MM.1S (cell line): ENCODE results near the gene SQSTM1.

Experiments used
- DNase-seq: peaks from one replicate; pipeline ENCODE4 v3.0.0-alpha.2; 2015
- H2AFZ ChIP-seq: fragments of 300-600 bp; sonication (generic); 2 replicates; pipeline ENCODE4 v1.6.0; 2016; ENCODE audit warnings: antibody characterized with exemption, low read length
- H3F3A ChIP-seq: fragments of 300-600 bp; sonication (generic); 2 replicates; pipeline ENCODE4 v1.6.1; 2016; ENCODE audit warnings: mild to moderate bottlenecking, antibody characterized with exemption, low read length, moderate library complexity, mixed read lengths; ENCODE audit not compliant: insufficient read depth
- H3K27ac ChIP-seq: fragments of 300-600 bp; sonication (generic); 2 replicates; pipeline ENCODE4 v1.5.1; 2016; ENCODE audit warnings: mild to moderate bottlenecking, low read length
- H3K27me3 ChIP-seq: fragments of 300-600 bp; sonication (generic); replicated peaks from 2 replicates; pipeline ENCODE4 v1.6.0; 2016; ENCODE audit warnings: low read length; ENCODE audit not compliant: insufficient read depth
- H3K36me3 ChIP-seq: fragments of 300-600 bp; sonication (generic); replicated peaks from 2 replicates; pipeline ENCODE4 v1.6.1; 2016; ENCODE audit warnings: mild to moderate bottlenecking, low read length, mixed read lengths; ENCODE audit not compliant: insufficient read depth
- H3K4me1 ChIP-seq: fragments of 300-600 bp; sonication (generic); 2 replicates; pipeline ENCODE4 v1.6.1; 2016; ENCODE audit warnings: low read length, mixed read lengths
- H3K4me2 ChIP-seq: fragments of 300-600 bp; sonication (generic); 2 replicates; pipeline ENCODE4 v1.6.0; 2016; ENCODE audit warnings: low read depth, low read length
- H3K4me3 ChIP-seq: fragments of 300-600 bp; sonication (generic); 2 replicates; pipeline ENCODE4 v1.5.1; 2016; ENCODE audit warnings: low read length, mixed read lengths
- H3K79me2 ChIP-seq: fragments of 300-600 bp; sonication (generic); 2 replicates; pipeline ENCODE4 v1.6.1; 2016; ENCODE audit warnings: mixed run types, low read length, mixed read lengths
- H3K9ac ChIP-seq: fragments of 300-600 bp; sonication (generic); 2 replicates; pipeline ENCODE4 v1.6.1; 2016; ENCODE audit warnings: low read length, mixed read lengths
- H3K9me2 ChIP-seq: fragments of 300-600 bp; sonication (generic); replicated peaks from 2 replicates; pipeline ENCODE4 v1.6.1; 2016; ENCODE audit warnings: mild to moderate bottlenecking, low read length, mixed read lengths; ENCODE audit not compliant: insufficient read depth
- H3K9me3 ChIP-seq: fragments of 300-600 bp; sonication (generic); replicated peaks from 2 replicates; pipeline ENCODE4 v1.6.1; 2016; ENCODE audit warnings: mild to moderate bottlenecking, low read length, mixed read lengths; ENCODE audit not compliant: insufficient read depth
- H4K20me1 ChIP-seq: fragments of 300-600 bp; sonication (generic); 2 replicates; pipeline ENCODE4 v1.6.1; 2016; ENCODE audit warnings: mild to moderate bottlenecking, low read length, moderate library complexity, mixed read lengths; ENCODE audit not compliant: insufficient read depth
- CTCF ChIP-seq: fragments of 300-600 bp; sonication (generic); IDR thresholded peaks from 2 replicates; pipeline ENCODE4 v1.5.1; 2016; ENCODE audit warnings: antibody characterized with exemption, low read length, mixed read lengths
- EZH2 ChIP-seq: fragments of 300-600 bp; sonication (generic); optimal IDR thresholded peaks from 2 replicates; pipeline ENCODE3; 2017; ENCODE audit warnings: low read depth, mild to moderate bottlenecking, antibody characterized with exemption, low read length, mixed read lengths
- EZH2phosphoT487 ChIP-seq: fragments of 300-600 bp; sonication (generic); IDR thresholded peaks from 2 replicates; pipeline ENCODE4 v1.6.1; 2018; ENCODE audit warnings: antibody characterized with exemption, low read length

SQSTM1 gene

GRCh38 chr5:179791881-179792611, 28.7 kb upstream of the SQSTM1 start:
- Histone ChIP-seq H3K4me1 (peaks cover 20% of the 10 kb centered on the region), H3K9me3 (no peaks in the 10 kb centered on the region), H3K9me2 (no peaks in the 10 kb centered on the region), H2AFZ (no peak overlapping the region), H3F3A (peaks cover 27% of the 10 kb centered on the region), H3K79me2 (peaks cover 12% of the 10 kb centered on the region; the same call in 1 of the 2 replicates), H3K27me3 (no peaks in the 10 kb centered on the region), H3K36me3 (no peaks in the 10 kb centered on the region), H3K4me3 (no peak overlapping the region), H3K4me2 (no peak overlapping the region), H3K9ac (no peak overlapping the region), H4K20me1 (no peaks in the 10 kb centered on the region), H3K27ac (no peak overlapping the region)
- DNase-seq, result no peak
- TF ChIP-seq EZH2phosphoT487, result no peak
- no peak for TF ChIP-seq EZH2
- no peak for TF ChIP-seq CTCF

GRCh38 chr5:179792612-179793467, 27.9 kb upstream of the SQSTM1 start:
- H3K4me2 ChIP-seq, result no peak overlapping the region
- no peak overlapping the region for H3K4me3 ChIP-seq
- H3K27me3 ChIP-seq, result no peaks in the 10 kb centered on the region
- H3F3A ChIP-seq, result peaks cover 30% of the 10 kb centered on the region
- H4K20me1 ChIP-seq, result no peaks in the 10 kb centered on the region
- DNase-seq, result no peak
- TF ChIP-seq CTCF (no peak), EZH2phosphoT487 (no peak), EZH2 (no peak)
- peaks cover 12% of the 10 kb centered on the region; the same call in 1 of the 2 replicates for H3K79me2 ChIP-seq
- no peak overlapping the region for H3K27ac ChIP-seq
- H3K9me2 ChIP-seq, result no peaks in the 10 kb centered on the region
- no peaks in the 10 kb centered on the region for H3K36me3 ChIP-seq
- peaks cover 21% of the 10 kb centered on the region for H3K4me1 ChIP-seq
- H3K9me3 ChIP-seq, result no peaks in the 10 kb centered on the region
- H3K9ac ChIP-seq, result no peak overlapping the region
- H2AFZ ChIP-seq, result no peak overlapping the region

- Histone ChIP-seq H2AFZ (no peak within 1 kb of the TSS), H3K4me2 (peak within 1 kb of the TSS; percentile 96), H3K9ac (peak within 1 kb of the TSS; percentile 92; the same call in 1 of the 2 replicates), H3K79me2 (peaks cover 12% of the 10 kb centered on the region; the same call in 1 of the 2 replicates), H4K20me1 (no peaks in the 10 kb centered on the region), H3F3A (peaks cover 29% of the 10 kb centered on the region), H3K27ac (peak within 1 kb of the TSS; percentile 79; the same call in 1 of the 2 replicates), H3K9me3 (no peaks in the 10 kb centered on the region), H3K4me1 (peaks cover 14% of the 10 kb centered on the region; the same call in 1 of the 2 replicates), H3K36me3 (peaks cover 3% of the 10 kb centered on the region; the same call in 1 of the 2 replicates), H3K9me2 (no peaks in the 10 kb centered on the region), H3K4me3 (peak within 1 kb of the TSS; percentile 90; the same call in 1 of the 2 replicates), H3K27me3 (no peaks in the 10 kb centered on the region)
- no peak for TF ChIP-seq EZH2phosphoT487
- no peak for TF ChIP-seq EZH2
- TF ChIP-seq CTCF, result no peak
- no peak for DNase-seq
Observed at GRCh38 chr5:179793468-179794139, 27.1 kb upstream of the SQSTM1 start, which contains the start of gene LTC4S. LTC4S (plus strand) TSS chr5:179793986; CDS start chr5:179794081, 95 bp downstream.
